Lower leg skin (tissue), 4 donors: ENCODE data around the gene RPH3AL. TPM values are rescaled to one million over a fixed set of nuclear protein-coding genes. Genes with fewer than 3 reads are reported as not detected.

Source experiments
- DNase-seq, 2 donors: peaks; one replicate each; pipeline ENCODE4 v3.0.0-alpha.2; 2019; ENCODE audit warnings: low spot score in 2 of 2
- H3K4me3 ChIP-seq: fragments of 200-600 bp; sonication (generic); 2 replicates; pipeline ENCODE4 v1.5.1; 2017; ENCODE audit warnings: mild to moderate bottlenecking, low read depth; ENCODE audit not compliant: poor library complexity, severe bottlenecking
- CTCF ChIP-seq, 3 donors: fragments of 450-650 bp; IDR thresholded peaks; one replicate each; pipeline ENCODE4 v1.5.1; 2016; ENCODE audit warnings: antibody characterized with exemption in 3 of 3, mild to moderate bottlenecking in 3 of 3, moderate library complexity in 2 of 3
- POLR2A ChIP-seq, 2 donors: fragments of 450-650 bp; IDR thresholded peaks; one replicate each; pipeline ENCODE4 v1.6.1; 2016 to 2017; ENCODE audit warnings: antibody characterized with exemption in 2 of 2, mild to moderate bottlenecking in 1 of 2, moderate library complexity in 1 of 2
- WGBS, 2 donors: methylation state at CpG; one replicate each; pipeline ENCODE4 v1.1.5; 2018; 5-methylcytosine and 5-hydroxymethylcytosine counted together
- intact Hi-C: fragments of 100-400 bp; cut with DNase I; formaldehyde crosslinking; loops from one replicate; pipeline ENCODE4 v1.15.0; 2023; ENCODE audit warnings: low total_unique reads
- total RNA-seq, 4 donors: library from RNA; depleted of rRNA; stranded (reverse); fragments of >200 nt; gene quantifications; one replicate each; pipeline ENCODE4 v1.1.0, GENCODE V29; 2016

Gene RPH3AL
- total RNA-seq, 4 donors from 2014 or later = 8.6 to 22.9 (median 15.9) TPM

GRCh38 chr17:260031-260791 is 92.4 kb downstream of the RPH3AL start:
- TF ChIP-seq CTCF (IDR thresholded peaks at IDR 0.05) = no peak
- TF ChIP-seq POLR2A (IDR thresholded peaks at IDR 0.05) = no peak
- intact Hi-C loops = no loop called here
- H3K4me3 ChIP-seq = no peak overlapping the region
- WGBS, 2 donors = 70 to 75% methylated on average over 12 to 15 of the region's 15 CpGs
- DNase-seq = peak in 1 of 2 donors; percentile 73

GRCh38 chr17:259341-259976 is 93.1 kb downstream of the RPH3AL start:
- no peak overlapping the region for H3K4me3 ChIP-seq
- intact Hi-C loops = no loop called here
- WGBS, 2 donors = 75 to 77% methylated on average over 22 of the region's 22 CpGs
- peak in 1 of 2 donors; percentile 75 for DNase-seq
- TF ChIP-seq CTCF (IDR thresholded peaks at IDR 0.05) = no peak
- no peak for TF ChIP-seq POLR2A (IDR thresholded peaks at IDR 0.05)

- WGBS, 2 donors = 93 to 96% methylated on average over 12 of the region's 12 CpGs
- intact Hi-C loops = no loop called here
- no peak for TF ChIP-seq POLR2A (IDR thresholded peaks at IDR 0.05)
- TF ChIP-seq CTCF (IDR thresholded peaks at IDR 0.05) = no peak
- H3K4me3 ChIP-seq = no peak overlapping the region
- peak in 1 of 2 donors; percentile 76 for DNase-seq
These were observed 93.7 kb downstream of the RPH3AL start for GRCh38 chr17:258906-259305.

GRCh38 chr17:258045-258734 is 94.4 kb downstream of the RPH3AL start:
- WGBS, 2 donors = 60 to 61% methylated on average over 23 of the region's 23 CpGs
- TF ChIP-seq CTCF (IDR thresholded peaks at IDR 0.05) (no peak), POLR2A (IDR thresholded peaks at IDR 0.05) (no peak)
- DNase-seq = peak in 1 of 2 donors; percentile 70
- intact Hi-C loops = no loop called here
- no peak overlapping the region for H3K4me3 ChIP-seq

- peak in 1 of 2 donors; percentile 69 for DNase-seq
- 84 to 85% methylated on average over 23 to 26 of the region's 29 CpGs for WGBS, 2 donors
- intact Hi-C loops = no loop called here
- no peak for TF ChIP-seq CTCF (IDR thresholded peaks at IDR 0.05)
- no peak for TF ChIP-seq POLR2A (IDR thresholded peaks at IDR 0.05)
- H3K4me3 ChIP-seq = no peak overlapping the region
These were observed 99.3 kb downstream of the RPH3AL start for GRCh38 chr17:253091-253846.
